Activated CD4-positive, alpha-beta T cell treated with anti-CD3 and anti-CD28 coated beads, Interleukin-2, amount 50 U/mL, for 4 hours (primary cell): ENCODE measurements around the gene SMG9.

ENCODE experiments used
- DNase-seq, 2 experiments: peaks; one replicate each; pipeline ENCODE4 v3.0.0-alpha.2; 2020

SMG9 gene

DNA sequence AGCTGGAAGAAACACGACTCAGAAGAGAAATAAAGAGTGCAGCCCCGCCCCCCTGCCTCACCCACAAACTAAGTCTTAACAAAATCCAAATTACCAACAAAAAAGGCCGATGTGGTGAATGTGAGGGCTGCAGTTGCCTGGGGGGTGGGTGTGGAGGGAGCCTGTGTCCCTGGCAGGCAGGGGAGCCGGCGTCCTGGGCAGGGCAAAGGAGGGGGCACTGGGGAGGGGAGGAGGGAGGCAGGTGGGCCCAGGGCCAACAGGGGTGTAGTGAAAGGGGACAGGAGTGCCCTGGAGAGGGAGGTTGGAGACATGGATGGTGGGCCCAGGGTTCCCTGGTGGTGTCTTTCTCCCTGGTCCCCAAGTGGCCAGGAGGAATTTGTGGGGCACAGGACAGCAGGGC lies 34.8 kb downstream of the SMG9 start:
- DNase-seq: no peak

DNA sequence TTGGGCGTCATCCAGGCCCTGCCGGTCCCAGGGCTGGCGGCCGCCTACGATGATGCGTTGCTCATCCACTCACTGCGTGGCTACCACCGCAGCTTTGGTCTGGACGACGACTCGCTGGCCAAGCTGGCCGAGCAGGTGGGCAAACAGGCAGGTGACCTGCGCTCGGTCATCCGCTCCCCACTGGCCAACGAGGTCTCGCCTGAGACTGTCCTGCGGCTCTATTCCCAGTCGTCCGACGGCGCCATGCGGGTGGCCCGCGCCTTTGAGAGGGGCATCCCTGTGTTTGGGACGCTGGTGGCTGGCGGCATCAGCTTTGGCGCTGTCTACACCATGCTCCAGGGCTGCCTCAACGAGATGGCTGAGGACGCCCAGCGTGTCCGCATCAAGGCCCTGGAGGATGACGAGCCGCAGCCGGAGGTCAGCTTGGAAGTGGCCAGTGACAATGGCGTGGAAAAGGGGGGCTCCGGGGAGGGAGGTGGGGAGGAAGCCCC lies 35.3 kb downstream of the SMG9 start:
- no peak for DNase-seq

DNA sequence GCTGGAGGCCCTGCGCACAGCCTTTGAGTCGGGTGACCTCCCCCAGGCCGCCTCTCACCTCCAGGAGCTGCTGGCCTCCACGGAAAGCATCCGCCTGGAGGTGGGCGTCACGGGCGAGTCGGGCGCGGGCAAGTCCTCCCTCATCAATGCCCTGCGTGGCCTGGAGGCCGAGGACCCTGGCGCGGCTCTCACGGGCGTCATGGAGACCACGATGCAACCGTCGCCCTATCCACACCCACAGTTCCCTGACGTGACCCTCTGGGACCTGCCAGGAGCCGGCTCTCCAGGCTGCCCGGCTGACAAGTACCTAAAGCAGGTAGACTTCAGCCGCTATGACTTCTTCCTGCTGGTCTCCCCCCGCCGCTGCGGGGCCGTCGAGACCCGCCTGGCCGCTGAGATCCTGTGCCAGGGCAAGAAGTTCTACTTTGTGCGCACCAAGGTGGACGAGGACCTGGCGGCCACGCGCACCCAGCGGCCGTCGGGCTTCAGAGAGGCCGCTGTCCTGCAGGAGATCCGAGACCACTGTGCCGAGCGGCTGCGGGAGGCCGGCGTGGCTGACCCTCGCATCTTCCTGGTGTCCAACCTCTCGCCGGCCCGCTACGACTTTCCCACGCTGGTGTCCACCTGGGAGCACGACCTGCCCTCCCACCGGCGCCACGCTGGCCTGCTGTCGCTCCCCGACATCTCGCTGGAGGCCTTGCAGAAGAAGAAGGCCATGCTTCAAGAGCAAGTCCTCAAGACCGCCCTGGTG lies 36.0 kb downstream of the SMG9 start:
- DNase-seq: no peak

DNA sequence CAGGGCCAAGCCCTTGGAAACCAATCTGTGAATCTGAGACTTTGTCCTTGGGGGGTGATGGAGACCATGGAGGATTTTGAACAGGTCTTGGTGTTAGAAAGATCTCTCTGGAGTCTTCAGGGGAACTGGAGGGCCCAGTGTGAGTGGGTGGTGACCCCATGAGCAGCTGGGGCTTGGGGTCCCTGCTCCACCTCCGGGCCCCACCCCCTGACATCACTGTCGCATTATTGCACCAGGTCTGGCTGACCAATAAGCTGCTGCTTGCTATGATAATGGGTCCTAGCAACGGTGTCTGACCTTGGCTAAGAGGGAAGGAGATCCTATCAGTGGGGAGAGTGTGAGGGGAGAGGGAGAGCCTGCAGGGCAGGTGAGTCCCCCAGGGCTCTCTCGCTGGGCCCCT lies 39.0 kb downstream of the SMG9 start, which contains the start of gene IRGC:
Gene IRGC, plus strand, starts transcription at position 301 of the 400 bp plus-strand sequence. CDS start 2,483 bp downstream, outside the sequence.
- DNase-seq: no peak

DNA sequence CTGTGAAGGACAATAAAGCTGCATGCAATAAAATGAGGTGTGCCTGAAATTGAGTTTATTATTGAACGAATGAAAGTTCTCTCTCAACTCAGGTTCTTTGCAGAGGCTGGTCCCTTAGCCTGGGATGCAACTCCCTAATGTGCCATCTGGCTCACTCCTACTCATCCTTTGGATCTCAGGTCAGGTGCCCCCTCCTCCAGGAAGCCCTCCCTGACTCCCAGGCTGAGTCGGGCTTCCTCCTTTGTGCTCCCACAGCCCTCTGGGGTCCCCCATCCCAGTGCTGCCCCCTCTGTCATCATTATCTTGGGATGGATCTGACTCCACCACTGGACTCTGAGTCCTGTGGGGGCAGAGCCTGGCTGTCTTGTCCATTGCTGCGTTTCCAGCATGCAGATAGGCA lies 41.6 kb downstream of the SMG9 start:
- no peak for DNase-seq

DNA sequence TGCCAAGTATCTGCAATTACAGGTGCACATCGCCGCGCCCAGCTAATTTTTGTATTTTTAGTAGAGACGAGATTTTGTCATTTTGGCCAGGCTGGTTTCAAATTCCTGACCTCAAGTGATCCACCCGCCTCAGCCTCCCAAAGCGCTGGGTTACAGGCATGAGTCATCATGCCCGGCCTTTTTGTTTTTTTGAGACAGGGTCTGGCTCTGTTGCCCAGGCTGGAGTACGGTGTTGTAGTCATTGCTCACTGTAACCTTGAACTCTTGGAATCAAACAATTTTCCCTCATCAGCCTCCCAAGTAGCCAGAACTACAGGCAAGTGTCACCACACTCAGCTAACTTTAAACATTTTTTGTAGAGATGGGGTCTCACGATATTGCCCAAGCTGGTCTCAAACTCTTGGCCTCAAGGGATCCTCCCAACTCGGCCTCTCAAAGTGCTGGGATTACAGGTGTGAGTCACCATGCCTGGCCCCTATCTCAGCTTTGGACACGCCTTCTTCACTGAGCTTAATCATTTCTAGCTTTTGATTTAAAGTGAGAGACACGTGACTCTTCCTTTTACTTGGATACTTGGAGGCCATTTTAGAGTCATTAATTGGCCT lies 42.9 kb downstream of the SMG9 start:
- no peak for DNase-seq

DNA sequence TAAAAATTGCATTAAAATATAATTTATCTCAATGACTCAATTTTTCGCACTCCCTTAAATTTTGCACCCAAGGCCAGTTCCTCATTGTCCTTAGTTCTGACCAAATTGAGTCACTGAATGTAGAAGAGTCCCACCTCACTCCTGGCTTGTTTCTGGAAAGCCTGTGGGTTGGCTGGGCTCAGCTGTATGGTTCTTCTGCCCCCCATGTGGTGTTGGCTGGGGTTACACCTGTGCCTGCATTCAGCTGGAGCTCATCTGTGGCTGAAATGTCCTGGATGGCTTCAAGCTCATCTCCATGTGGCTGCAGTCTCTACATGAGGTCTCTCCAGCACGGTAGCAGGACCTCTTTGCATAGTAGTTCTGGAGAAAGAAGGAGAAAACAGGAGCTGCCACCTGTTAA lies 46.0 kb downstream of the SMG9 start:
- DNase-seq: no peak

DNA sequence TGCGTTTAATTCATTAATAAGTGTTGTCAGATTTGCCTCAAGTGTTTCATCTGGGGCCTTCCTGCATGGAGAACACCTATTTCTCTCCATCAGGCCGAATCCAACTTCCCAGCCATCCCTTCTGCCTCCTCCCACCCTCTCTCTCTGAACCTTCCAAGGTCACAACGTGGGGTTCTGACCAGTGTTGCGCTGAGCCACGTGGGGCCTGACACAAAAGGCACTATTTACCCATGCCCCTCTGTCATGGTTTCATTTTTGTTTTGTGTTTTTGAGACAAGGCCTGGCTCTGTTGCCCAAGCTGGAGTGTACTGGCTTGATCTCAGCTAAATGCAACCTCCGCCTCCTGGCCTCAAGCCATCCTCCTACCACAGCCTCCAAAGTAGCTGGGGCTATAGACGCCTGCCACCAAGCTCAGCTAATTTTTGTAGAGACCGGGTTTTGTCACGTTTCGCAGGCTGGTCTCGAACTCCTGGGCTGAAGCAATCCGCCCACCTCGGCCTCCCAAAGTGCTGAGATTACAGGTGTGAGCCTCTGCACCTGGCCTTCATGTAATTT lies 47.5 kb downstream of the SMG9 start:
- no peak for DNase-seq

DNA sequence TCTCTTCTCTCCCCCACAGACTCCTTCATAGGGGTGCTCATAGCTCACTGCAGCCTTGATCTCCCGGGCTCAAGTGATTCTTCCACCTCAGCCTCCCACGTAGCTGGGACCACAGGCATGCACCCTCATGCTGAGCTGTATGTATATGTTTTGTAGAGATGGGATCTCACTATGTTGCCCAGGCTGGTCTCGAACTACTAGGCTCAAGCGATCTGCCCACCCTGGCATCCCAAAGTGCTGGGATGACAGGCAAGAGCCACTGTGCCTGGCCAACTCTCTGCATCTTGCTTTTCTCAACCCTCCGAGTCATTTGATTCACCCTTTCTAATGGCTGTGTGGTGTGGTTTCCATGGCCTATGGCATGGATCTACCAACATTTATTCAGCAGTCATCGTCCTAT lies 49.0 kb downstream of the SMG9 start:
- DNase-seq: no peak

DNA sequence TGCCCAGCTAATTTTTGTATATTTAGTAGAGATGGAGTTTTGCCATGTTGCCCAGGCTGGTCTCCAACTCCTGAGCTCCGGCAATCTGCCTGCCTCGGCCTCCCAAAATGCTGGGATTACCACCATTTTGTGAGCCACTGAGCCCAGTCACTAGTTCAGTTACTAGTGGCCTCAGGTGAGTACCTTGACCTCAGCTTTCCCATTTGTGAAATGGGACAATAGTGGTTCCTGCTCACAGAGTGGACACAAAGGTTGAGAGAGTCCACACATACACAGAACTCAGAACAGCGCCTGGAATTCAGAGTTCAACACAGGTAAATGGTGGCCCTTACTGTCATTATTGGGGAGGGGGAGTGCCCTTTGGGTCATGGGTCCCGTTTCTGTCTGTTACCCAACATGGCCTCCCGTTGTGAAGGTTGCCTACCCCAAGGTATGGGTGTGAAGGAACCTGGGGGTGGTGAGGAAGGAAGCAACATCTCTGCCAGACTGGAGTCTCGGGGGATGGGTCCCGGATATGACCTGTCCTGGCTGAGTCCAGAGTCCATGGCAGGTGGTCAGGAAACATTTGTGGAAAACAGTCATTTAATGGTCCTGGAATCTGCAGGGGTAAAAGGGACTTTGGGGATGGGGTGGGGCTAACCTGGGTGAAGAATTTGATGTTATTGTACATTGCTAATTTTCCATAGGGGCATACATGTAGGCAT lies 50.6 kb downstream of the SMG9 start:
- no peak for DNase-seq

DNA sequence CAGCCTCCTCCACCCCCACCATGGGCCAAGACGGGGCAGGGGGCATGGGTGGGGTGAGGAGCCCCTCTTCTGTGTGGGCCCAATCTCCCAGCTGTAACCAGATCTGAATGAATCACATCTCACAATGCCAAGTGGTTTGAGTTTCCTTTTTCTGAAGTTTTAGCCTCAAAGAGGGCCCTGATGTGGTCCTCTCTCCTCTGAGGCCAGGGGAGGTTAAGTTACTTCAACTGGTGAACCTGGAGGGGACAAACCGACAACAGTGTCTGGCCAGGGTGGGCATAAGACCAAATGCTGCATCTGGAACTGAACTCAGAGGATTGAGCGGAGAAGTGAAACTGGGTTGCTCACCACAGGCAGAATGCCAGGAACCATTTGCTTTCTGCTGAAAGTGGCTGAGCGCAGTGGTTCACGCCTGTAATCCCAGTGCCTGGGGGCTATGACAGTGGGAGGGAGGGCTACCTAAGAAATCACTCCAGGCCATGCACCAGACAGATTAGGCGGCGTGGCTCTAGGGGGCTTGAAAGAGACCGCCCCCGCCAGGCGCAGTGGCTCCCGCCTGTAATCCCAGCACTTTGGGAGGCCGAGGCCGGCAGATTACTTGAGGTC lies 54.3 kb downstream of the SMG9 start:
- no peak for DNase-seq

DNA sequence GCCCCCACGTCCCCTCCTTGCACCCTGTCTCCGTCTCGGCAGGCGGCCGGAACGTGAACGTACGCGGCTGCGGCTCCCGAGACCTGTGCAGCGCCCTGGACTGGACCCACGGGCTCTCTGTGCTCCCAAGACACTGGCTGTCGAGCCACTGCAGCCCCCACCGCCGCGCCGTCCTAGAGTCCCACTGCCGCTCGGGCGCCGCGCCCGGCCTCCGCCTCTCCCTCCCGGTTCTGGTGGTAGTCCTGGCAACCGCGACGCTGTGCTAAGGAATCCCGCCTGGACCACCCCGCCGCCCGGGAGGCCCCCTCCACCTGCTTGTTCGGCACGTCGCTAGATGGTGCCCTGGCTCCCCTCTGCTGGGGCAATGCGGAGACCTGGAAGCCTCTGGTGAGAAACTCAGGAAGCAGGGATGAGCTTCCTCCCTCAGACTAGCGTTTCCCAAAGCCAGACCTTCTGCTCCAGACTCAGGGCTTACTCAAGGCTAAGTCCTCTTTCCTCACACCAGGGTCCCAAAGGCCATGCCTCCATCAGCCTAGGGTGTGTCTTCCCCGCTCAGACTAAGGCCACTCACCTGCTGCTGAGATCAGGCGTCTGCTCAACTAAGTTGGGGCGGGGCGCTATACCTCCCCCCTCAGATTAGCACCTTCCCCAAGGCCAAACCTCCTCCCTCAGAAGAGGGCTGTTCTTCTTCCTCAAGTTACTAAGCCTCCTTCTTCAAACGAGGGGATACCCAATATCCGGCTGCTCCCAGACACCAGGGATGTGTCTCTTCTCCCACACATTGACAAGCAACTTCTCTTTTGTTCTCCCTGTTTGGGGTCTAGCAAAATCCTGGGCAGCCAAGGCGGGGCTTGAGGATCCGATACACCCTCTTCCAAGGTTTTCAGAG lies 55.0 kb downstream of the SMG9 start:
- no peak for DNase-seq

DNA sequence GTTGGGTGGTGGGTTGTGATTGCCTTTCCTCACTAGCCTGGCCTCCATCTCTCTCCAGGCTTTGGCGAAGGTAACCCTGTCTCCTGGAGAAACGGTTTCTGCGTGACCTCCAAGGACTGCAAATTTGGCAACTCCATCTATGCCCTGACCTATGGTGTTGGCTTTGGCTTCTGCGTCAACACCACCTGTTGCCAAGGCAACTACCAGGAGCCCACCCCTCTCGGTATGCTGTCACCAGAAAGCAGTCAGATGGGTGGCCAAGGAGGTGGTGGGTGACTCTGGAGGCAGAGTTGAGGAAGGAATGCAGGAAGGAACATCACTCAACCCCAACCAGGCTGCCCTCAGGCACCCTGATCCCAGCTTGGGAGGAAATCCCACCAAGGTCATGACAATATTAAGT lies 57.5 kb downstream of the SMG9 start:
- DNase-seq: no peak

DNA sequence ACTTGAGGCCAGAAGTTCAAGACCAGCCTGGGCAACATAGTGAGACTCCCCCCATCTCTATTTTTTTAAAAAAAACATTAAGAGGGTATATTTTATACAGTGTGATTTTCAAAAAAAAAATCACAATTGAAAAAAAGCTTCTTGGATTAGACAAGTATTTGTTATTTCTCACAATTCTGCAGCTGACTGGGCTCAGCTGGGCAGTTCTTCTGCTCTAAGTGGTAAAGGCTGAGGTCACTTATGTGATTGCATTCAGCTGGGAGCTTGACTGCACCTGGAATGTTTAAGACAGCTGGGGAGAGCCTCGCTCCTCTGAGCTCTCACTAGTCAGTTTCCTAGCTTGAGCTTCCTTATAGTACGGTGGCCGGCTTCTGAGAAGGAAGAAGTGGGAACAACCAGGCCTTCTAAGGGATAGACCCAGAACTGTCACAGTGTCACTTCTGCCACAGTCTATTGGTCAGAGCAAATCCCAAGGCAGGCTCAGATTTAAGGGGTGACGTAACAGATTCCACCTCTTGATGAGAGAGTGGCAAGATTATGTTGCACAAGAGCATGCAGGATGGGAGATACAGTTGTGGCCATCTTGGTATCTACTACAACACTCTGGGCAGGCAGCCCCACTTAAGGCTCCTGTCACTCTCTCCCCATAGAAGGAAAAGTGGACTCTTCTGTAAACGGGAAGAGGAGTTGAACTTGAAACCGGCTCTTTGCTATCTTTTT lies 58.6 kb downstream of the SMG9 start:
- no peak for DNase-seq

DNA sequence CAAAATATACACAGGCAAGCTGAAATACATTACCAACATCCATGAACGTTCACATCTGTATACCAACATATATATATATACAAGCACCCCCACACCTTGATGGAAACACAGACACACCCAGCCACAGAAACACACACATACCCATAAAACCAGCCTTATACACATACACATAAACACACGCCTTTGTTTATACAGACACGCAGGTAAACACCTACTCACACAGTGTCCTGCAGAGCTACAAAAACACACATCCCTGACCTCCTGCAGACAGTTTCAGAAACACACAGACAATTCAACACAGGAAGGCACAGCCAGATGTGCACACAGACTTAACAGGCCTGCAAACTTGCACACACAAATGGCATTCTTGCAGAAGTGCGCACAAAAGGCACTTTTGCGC lies 60.2 kb downstream of the SMG9 start:
- DNase-seq: no peak

DNA sequence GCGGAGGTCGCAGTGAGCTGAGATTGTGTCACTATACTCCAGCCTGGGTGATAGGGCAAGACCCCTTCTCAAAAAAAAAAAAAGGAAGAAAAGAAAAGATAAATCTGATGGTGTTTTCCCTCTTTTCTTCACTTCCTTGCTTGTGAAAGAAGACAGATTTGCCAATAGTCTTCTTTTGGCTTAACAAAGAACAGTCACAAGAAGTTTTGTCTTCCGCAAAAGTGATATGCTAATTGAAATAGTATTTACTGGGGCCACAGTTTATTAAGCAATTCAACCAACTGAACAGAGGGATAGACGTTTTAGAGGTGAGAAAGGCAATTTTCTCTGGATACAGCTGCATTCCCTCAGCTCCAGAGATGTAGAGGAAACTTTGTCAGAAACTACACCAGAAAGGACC lies 61.9 kb downstream of the SMG9 start:
- DNase-seq: no peak

DNA sequence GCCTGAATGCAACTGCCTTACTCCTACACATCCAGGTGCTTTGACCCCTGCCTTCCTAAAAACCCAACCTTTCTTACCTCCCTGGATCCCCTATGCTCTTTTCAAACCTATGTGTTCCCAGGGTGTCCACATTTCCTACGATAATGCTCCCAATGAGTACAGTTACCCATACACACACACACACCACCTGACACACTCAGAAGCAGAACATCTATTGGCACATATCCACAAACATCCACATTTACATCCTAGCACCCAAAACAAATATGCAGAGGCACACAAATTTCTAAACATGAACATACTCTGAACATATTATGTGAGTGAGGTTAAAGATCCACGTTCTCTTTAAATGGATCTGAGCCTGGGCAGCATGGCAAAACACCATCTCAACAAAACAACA lies 62.4 kb downstream of the SMG9 start:
- no peak for DNase-seq

DNA sequence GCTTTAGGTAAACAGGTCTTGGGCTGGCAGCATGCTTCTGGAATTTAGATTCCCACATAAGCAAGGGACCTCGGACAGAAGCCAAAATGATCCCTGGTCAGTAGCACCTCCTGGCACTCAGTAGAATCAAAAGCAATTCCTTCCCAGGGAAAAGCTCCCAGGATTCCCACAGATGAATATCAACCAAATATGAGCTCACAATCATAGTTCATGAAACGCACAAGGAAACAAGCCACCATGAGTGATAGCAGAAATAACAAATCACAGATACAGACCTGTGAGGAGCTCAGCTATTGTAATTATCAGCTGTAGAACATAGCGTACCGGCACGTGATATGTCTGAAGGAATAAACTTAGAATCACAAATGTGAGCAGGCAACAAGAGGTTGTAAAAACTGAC lies 63.0 kb downstream of the SMG9 start:
- no peak for DNase-seq

DNA sequence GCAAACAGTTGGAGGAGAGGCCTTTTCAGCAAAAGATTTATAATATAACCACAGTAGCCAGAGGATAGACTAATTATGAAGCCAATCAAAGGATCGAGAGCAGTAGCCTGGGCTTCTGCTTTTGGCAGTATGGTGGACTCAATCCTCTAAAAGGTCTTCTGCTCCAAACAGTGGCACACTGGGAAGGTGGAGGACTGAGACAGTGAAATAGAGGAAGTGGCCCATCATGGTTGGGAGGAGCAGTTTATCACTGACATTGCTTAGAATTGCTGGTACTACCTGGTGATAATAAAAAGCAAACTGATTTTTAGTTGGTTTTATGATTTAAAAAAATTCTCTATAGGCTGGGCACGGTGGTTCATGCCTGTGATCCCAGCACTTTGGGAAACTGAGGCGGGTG lies 63.9 kb downstream of the SMG9 start:
- no peak for DNase-seq

DNA sequence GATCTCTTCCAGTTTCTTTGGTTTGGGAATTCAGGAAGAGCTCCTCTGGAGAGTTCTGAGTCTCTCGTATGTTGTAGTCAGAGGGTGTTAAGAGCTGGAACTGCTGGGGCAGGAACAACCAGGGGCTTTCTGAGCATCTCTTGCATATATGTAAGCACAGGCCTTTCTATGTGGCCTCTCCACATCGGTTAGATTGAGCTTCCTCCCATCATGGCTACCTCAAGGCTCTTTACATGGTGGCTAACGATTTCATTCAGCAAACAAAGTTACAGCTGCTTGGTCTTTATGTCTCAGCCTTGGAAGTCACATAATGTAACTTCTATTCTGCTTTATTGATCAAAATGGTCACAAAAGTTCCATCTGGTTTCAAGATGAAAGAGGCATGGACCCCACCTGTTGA lies 64.3 kb downstream of the SMG9 start:
- no peak for DNase-seq

DNA sequence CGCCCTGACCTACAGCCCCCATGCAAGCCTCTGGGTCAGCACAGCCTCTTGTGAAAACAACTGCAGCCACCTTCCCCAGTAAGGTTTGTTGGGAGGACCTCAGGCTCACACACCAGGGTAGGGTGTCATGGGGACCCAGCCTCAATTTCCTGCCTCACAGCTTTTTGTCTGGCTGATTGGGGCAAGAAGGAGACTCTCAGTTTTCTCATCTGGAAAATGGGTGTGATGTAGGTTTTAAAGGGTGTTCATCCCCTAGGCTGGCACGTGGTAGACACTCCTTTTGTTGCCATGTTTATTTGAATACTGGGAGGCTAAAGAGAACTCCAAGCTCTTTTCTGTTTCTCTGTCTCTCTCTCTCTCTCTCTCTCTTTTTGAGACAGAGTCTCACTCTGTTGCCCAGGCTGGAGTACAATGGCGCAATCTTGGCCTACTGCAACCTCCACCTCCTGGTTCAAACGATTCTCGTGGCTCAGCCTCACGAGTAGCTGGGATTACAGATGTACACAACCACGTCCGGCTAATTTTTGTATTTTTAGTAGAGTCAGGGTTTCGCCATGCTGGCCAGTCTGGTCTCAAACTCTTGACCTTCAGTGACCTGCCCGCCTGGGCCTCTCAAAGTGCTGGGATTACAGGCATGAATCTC lies 66.6 kb downstream of the SMG9 start:
- DNase-seq: no peak
